COLO668 (cell line): ENCODE results near the gene NKX6-2.
A peak's percentile ranks its signal among the peaks of the same experiment; 100 is the strongest.
"Not testable (repeated sequence)": the region's sequence is repeated elsewhere in the genome, so short reads cannot be mapped to it uniquely, and the experiment has no call there.

Experiments used
- DNase-seq: peaks from one replicate; lab custom pipeline; 2025; ENCODE audit not compliant: unreplicated experiment; lab: John Stamatoyannopoulos, UW

NKX6-2 gene

DNA sequence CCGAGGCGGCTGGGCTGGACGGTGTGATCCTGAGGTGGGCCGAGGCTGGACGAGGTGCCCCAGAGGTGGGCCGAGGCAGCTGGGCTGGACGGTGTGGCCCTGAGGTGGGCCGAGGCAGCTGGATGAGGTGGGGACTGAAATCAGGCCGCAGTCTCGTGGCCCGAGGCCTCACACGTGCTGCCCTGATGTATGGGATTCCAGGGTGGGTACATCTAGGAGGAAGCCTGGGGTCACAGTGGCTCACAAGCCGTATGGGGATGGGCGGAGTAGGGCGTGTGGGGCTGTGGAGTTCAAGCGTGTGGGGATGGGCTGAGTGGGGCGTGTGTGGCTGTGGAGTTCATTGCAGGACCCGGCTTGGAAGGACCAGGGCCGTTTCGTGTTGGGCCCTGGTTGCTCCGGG, 12.5 kb upstream of the NKX6-2 start:
- no peak for DNase-seq

DNA sequence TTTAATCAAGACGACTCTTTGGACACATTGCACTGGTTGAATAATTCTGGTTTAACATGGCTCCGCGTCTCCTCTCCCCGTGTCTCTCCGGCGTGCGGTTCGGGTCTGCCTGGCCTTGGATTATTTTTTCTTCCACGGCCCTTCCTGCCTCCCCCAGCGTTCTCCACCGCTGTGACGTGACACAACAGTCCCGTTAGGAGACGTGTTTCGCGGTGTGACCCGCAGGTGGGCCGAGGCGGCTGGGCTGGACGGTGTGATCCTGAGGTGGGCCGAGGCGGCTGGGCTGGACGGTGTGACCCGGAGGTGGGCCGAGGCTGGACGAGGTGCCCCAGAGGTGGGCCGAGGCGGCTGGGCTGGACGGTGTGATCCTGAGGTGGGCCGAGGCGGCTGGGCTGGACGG, 12.0 kb upstream of the NKX6-2 start:
- DNase-seq = not testable (repeated sequence)

DNA sequence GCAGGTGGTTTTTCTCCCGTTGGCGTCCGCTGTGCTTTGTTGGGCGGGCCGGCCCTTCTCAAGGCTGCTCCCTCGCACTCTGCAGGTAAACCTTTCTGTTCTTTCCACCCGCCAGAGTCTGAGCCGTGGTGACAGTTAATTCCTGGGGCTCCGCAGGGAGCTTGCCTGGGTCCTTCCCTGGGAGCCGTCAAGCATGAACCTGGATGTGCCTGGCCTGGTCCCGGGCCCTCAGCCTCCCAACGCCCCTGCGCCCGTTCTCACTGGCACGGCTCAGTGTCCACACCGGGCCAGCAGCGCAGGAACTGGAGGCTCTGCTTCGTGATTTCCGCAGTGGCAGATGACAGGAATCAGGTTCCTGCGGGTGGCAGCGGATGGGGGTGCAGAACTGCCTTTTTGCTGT, 10.9 kb upstream of the NKX6-2 start:
- DNase-seq = peak; percentile 2

- DNase-seq = peak; percentile 22
Measured at GRCh38 chr10:132793871-132794849, 8.2 kb upstream of the NKX6-2 start.

DNA sequence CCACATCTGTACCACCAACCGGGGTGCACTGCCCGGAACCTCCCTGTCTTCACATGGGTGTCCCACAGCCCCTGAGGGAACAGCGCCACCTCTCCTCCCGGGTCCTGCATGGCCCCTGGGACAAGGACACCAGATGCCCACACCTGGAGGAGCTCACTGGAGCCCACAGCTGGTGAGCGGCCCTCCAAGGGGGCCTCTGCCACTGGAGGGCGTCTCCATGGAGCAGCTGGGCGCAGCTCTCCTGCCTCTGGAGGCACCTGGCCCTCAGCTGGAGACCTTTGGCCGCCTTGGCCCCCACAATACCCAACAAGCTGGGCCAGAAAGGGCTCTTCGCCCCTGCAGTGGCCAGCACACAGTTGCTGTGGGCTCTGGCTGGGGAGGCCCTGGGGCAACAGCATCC, 7.3 kb upstream of the NKX6-2 start:
- no peak for DNase-seq

DNA sequence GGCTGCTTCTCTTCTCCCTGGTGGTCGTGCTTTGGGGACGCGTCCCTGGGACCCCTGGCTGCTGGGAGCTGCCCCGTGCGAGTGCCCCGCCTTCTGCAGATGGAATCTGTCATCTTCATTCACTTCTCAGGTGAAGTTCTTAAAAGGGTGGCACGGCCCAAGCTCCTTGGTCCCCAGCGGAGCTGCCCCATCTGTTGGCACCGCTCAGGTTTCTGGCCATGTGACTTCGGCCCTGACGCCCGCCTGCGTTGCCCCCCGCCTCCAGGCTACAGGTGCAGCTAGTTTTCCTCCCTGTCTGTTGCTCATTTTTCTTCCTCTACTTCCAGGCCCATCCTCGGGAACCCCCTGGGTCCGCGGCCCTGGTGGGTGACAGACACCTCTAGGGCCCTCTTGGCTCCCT, 6.8 kb upstream of the NKX6-2 start:
- DNase-seq = no peak

DNA sequence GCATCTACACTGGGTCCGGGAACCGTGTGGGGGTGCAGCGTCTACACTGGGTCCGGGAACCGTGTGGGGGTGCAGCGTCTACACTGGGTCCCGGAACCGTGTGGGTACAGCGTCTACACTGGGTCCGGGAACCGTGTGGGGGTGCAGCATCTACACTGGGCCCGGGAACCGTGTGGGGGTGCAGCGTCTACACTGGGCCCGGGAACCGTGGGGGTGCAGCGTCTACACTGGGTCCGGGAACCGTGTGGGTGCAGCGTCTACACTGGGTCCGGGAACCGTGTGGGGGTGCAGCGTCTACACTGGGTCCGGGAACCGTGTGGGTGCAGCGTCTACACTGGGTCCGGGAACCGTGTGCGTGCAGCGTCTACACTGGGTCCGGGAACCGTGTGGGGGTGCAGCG, 6.2 kb upstream of the NKX6-2 start:
- DNase-seq = not testable (repeated sequence)

GRCh38 chr10:132790934-132791829, 5.2 kb upstream of the NKX6-2 start:
- DNase-seq = no peak

DNA sequence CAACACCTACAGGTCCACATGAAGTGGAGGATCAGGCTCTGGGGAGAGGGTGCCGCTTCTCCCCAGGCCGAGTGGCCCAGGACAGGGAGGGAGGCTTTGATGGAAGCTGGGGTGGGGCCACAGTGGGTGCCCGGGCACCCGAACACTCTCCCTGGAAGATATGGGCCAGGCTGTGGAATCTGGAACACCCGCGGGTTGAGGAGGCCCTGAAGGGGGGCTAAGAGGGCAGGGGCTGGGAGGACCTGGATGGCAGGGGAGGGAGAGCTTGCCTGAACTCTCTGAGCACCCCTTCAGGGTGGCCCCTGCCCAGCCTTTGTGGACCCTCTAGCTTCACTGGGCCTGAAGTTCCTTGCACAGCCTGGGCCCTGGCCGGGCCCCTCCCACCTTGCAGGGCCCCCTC, 4.5 kb upstream of the NKX6-2 start:
- DNase-seq = no peak

DNA sequence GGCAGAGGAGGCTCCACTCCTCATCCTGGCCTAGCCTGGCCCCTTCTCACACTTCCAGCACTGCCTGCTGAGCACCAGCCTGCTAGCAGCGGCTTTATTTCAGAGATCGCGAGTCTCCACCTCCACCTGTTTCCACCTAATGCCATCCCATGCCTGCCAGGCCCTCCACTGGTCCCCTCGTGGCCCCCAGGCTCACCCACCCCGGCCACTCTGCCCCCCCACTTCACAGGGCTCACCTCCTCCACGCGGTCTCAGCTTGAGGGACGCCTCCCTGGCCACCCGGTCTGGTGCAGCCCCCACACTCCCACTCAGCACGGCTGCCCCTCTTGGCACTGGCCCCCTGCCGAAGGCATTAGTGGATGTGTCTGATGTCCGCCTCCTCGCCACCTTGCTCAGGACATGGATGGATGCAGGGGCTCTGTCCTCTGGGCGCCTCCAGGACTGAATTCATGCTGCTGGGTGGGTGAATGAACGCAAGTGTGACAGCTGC, 3.8 kb upstream of the NKX6-2 start:
- DNase-seq = no peak

DNA sequence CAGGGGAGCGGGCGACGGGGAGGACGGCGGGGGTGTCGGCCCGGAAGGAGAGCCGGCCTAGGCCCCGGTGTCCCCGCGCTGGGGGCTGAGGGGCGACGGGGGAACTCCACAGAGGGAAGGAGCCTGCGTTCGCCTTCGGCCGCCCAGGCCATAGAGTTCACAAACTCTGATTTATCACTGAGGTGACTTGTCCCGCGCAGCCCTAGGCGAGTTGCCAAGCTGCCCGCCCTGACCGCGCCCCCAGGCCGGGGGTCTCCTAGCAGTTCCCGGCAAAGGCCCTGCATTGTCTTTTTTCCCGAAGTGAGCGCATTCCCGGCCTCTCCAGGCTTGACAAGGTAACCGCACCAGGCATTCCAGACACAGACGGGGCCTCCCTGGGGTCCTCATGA, 2.9 kb upstream of the NKX6-2 start:
- DNase-seq = no peak

GRCh38 chr10:132788180-132788830, 2.4 kb upstream of the NKX6-2 start:
- DNase-seq = peak; percentile 3

GRCh38 chr10:132787495-132788179, 1.7 kb upstream of the NKX6-2 start:
- DNase-seq = no peak

DNA sequence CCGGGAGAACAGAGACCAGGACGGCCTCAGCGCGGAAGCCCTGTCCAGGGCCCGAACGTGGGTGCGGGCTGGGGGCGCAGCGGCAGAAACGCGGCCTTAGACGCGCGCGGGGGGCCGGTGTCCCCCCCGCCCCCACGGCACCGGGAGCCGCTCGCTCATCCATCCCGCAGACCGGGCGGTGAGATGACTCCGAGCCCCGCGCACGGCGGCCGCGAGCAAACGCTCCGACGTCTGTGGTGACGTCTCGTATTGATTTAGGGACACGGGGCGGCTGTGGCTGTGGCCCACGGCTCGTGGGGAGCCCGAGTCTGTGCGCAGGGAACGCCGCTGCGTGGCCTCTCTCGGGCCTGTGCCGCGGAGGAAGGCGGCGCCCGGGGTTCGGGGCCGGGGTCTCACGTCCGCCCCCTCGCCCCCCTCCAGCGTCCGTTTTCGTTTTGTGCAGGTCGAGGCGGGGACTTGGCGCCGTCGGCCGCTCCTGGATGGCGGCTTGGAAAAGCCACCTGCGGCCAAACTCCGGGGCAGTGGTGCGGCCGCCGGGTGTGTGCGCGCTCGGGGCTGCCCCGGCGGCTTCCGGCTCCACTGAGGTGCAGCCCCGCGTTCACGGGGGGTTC, 1.0 kb upstream of the NKX6-2 start:
- peak; percentile 2 for DNase-seq

DNA sequence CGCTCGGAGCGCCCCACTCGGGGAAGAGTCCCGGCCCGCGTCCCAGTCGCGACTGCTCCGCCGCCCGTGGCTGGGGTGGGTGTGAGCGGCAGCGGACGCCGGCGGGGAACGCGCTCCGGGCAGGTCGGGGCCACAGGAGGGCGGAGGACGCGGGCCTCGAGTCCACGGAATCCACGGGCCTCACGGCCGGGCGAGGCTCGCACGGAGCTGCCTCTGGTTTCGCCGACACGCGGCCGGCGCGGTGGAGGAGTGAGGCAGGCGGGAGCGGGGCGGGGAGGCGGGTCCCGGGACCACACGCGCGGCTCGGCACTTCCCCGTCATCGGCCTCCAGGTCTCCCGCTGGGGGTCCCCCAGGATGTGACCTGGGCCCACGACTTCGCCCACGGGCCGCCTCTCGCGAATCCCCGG, 533 bp upstream of the NKX6-2 start:
- DNase-seq = no peak

DNA sequence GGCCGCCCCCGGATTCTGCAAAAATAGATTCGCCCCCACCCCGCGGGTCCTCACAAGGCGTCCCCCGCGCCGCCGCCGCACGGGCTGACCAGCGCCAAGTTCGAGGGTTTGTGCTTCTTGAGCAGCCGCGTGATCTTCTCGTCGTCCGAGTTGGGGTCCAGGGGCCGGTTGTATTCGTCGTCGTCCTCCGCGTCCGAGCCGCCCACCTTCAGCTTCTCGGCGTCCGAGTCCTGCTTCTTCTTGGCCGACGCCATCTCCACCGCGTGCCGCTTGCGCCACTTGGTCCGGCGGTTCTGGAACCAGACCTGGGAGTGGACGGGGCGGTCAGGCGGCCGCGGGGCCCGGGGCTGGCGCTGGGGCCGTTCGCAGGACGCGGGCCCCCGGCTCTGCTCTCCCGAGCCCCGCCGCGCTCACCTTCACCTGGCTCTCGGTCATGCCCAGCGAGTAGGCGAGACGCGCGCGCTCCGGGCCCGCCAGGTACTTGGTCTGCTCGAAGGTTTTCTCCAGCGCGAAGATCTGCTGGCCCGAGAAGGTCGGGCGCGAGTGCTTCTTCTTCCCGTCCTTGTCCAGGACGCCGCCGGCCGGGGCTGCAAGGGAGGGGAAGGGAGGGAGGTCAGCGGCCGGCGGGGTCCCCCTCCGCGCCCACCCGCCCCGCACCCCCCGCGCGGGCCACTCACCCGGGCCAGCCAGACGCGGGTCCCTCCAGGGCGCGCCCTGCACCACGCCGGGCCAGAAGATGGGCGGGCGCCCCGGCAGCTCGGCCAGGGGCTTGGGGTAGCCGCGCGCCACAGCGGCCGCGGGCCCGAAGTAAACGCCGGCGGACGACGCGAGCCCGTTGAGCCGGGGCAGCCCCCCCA, 853 bp downstream of the NKX6-2 start:
- no peak for DNase-seq

DNA sequence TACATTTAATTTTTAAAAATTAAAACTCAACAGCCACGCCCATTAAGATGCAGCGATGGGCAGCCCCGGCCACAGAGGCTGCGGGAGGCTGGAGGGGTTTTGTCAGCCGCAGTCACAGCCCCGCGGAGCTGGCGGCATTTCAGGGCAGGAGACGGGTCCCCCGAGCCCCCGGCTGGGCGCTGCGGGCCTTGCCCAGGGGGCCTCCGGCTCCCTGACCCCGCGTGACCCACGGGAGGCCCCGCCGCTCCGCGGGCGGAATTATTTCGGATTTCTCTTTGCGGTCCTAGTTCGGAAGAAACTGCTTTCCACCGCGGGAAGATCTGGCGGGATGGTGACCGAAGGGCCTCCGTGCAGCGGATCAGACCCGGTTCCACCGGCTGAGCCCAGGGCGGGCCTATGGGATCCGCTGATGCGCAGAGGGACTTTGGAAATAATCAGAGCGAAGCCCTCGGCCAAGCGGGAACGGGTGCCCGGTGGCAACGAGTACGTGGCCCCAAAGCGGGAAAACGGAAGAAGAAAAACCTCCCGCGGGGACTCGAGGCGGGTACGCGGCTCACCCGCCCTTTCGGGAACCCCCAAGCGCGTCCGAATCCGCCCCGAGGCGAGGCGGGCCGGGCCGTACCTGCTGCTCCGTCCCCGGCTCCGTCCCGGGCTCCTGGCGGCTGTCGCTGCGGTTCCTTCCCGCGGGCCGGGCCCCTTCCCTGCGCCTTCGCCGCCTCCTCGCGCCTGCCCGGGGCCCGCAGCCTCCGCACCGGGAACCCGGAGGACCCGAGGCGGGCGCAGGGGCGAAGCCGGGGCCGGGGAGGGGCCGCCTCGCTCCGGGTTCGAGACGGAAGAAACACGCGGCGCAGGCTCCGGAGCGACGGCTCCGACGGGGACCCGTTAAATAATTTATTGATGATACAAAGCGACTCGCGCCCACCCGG, 1.7 kb downstream of the NKX6-2 start:
- DNase-seq = no peak
